ENCODE data around the gene CDH13. TPM values are rescaled to one million over a fixed set of nuclear protein-coding genes. Genes with fewer than 3 reads are reported as not detected.

Gene CDH13
- total and polyA plus RNA-seq, 2 donors (not counting 3 experiments of a cell fraction or from before 2014, with no cell fraction given), result 96.6 to 124 TPM

DNA sequence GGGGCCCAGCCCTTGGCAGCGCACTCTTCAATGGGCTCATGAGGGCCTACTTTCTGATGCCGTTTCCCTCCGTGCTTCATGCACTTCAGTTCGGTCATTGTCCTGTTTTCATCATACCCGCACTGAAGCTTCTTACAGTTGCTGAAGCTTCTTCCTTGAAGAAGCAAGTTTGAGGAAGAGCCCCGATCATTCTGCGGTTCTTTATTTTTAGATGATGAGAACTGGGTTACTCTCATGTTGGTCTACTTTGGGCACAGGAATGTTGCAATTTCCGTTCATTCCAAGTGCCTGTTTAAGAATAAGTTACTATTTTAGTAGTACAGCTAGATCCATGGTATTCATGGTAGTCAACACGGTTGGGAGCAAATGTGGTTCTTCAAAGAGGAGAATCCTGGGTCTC is 593.3 kb downstream of the CDH13 start:
- CTCF ChIA-PET, result interaction anchor here (1.1 kb wide), 1 partner anchor 10 kb away, joined by 3 read pairs; no protein-coding TSS in a partner anchor
- no peak overlapping the region for H3K27ac ChIP-seq (ENCODE audit: insufficient read depth, low read depth, low read length)
- H3K36me3 ChIP-seq (ENCODE audit: control insufficient read depth in 2 of 2, extremely low read depth in 1 of 2, insufficient read depth in 2 of 2, low read length in 2 of 2), result no peaks in the 10 kb centered on the region
- FAIRE-seq (no peak), DNase-seq (ENCODE audit: low read depth, low spot score) (no peak)
- BruUV-seq (replicated peaks), result no TSS peak
- no peaks in the 10 kb centered on the region for H3K4me1 ChIP-seq (ENCODE audit: control insufficient read depth, extremely low read depth, insufficient read depth, low read length)
- H3K79me2 ChIP-seq (ENCODE audit: control insufficient read depth, insufficient read depth, low read length), result no peaks in the 10 kb centered on the region
- no peak overlapping the region for H2AFZ ChIP-seq (ENCODE audit: low read depth, low read length)
- dilution Hi-C loops (cut with MboI; ENCODE audit: extremely low pct_ligation_motif_present, low sequenced_read_pairs), result no loop called here
- no peak overlapping the region for H3K4me3 ChIP-seq (replicated peaks in 1 of 3; ENCODE audit: insufficient read depth in 1 of 3, low read depth in 1 of 3, low read length in 3 of 3)
- TF ChIP-seq EZH2 (IDR thresholded peaks at IDR 0.05; ENCODE audit: borderline replicate concordance, low read depth, low read length, severe bottlenecking) (no peak), CTCF (IDR thresholded peaks at IDR 0.05; ENCODE audit: extremely low read depth in 1 of 2, insufficient read depth in 1 of 2, low read depth in 1 of 2, low read length in 2 of 2) (no peak), GATA2 (IDR thresholded peaks at IDR 0.05; ENCODE audit: insufficient read depth, insufficient read length, low read depth, low read length) (no peak), POLR2AphosphoS5 (IDR thresholded peaks at IDR 0.05; ENCODE audit: insufficient read depth, low read depth, low read length) (no peak), MAX (IDR thresholded peaks at IDR 0.05; ENCODE audit: insufficient read depth, insufficient read length) (no peak), FOS (IDR thresholded peaks at IDR 0.05; ENCODE audit: borderline replicate concordance, insufficient read depth, low read length) (no peak), POLR2A (IDR thresholded peaks at IDR 0.05; ENCODE audit: low read depth, low read length) (no peak), MYC (IDR thresholded peaks at IDR 0.05; ENCODE audit: low read depth, low read length) (no peak), JUN (IDR thresholded peaks at IDR 0.05; ENCODE audit: borderline replicate concordance, insufficient read depth, insufficient read length, low read depth) (no peak)
- no peaks in the 10 kb centered on the region for H3K27me3 ChIP-seq (ENCODE audit: control insufficient read depth in 2 of 2, insufficient read depth in 2 of 2, low read length in 2 of 2)
- H3K9ac ChIP-seq (replicated peaks; ENCODE audit: extremely low read depth, insufficient read depth, low read length), result no peak overlapping the region
- no peaks in the 10 kb centered on the region for H3K9me1 ChIP-seq (replicated peaks; ENCODE audit: control insufficient read depth, extremely low read depth, insufficient read depth, low read length)
- H3K9me3 ChIP-seq (replicated peaks; ENCODE audit: control insufficient read depth, insufficient read depth, low read length), result no peaks in the 10 kb centered on the region
- intact Hi-C loops (cut with micrococcal nuclease), result no loop called here
- no peak overlapping the region for H3K4me2 ChIP-seq (ENCODE audit: insufficient read depth, low read length)
- POLR2A ChIA-PET, result no interaction called here
- no peaks in the 10 kb centered on the region for H4K20me1 ChIP-seq (replicated peaks; ENCODE audit: control insufficient read depth, extremely low read depth, insufficient read depth, low read length)

All from endothelial cell of umbilical vein (primary cell).